Lower lobe of right lung (tissue), 2 donors: ENCODE results near the gene CYP11A1. TPM values are rescaled to one million over a fixed set of nuclear protein-coding genes. Genes with fewer than 3 reads are reported as not detected.

ENCODE experiments used
- ATAC-seq, 2 donors: fragments of 200-7000 bp; cut with Tn5 transposase; one replicate each; pipeline ENCODE4 v1.9.1; 2020 to 2022; ENCODE audit warnings: mild to moderate bottlenecking in 2 of 2, moderate library complexity in 2 of 2
- DNase-seq: peaks from one replicate; pipeline ENCODE4 v3.0.0-alpha.2; 2020
- H3K27ac ChIP-seq: fragments of 200-600 bp; one replicate; pipeline ENCODE4 v1.8.0; 2022
- H3K27me3 ChIP-seq: fragments of 200-600 bp; one replicate; pipeline ENCODE4 v1.8.0; 2022; ENCODE audit warnings: low read depth
- H3K36me3 ChIP-seq: fragments of 200-600 bp; one replicate; pipeline ENCODE4 v1.8.0; 2022; ENCODE audit warnings: mild to moderate bottlenecking
- H3K4me1 ChIP-seq: fragments of 200-600 bp; one replicate; pipeline ENCODE4 v1.8.0; 2022
- H3K4me3 ChIP-seq: fragments of 200-600 bp; one replicate; pipeline ENCODE4 v1.8.0; 2022; ENCODE audit warnings: mild to moderate bottlenecking
- H3K9me3 ChIP-seq: fragments of 200-600 bp; one replicate; pipeline ENCODE4 v1.8.0; 2022
- intact Hi-C: fragments of 100-400 bp; cut with DNase I; formaldehyde crosslinking; loops from one replicate; pipeline ENCODE4 v1.11.0; 2022
- total RNA-seq: library from RNA; stranded (reverse); fragmentation: NEBNext Ultra II Directional; extraction: Animal tissue kit (Norgen Biotek cat#: 25700); gene quantifications from one replicate; pipeline ENCODE4 v1.2.1, GENCODE V29; 2021
- TF ChIP-seq, protein P1 (sequence below): fragments of 200-600 bp; IDR thresholded peaks from one replicate; pipeline ENCODE4 v1.8.0; 2022; ENCODE audit warnings: antibody characterized with exemption, mild to moderate bottlenecking
- donor health status: DM: no; HTN: yes; CAD: no; lungs with severe emphysema.

Gene CYP11A1
- total RNA-seq, 1 donor from 2014 or later = 0.59 TPM

DNA sequence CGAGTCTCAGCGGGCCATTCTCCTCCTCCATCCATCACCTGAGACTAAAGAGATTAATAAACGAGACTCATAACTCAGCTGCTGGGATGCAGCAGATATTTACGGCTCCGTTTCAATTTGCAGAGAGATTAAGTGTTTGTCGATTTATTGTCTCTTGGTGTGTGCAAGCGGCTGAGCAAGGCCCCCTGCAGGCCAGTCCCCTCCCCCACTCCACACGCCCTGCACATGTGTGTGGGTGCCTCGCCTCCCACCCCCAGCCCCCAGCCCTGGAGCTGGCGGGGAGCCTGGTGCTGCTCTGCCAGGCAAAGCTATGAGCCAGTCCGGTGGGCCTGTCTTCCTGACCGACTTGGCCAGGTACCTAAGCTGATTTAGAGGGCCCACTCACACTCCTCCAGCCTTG lies 63.0 kb downstream of the CYP11A1 start:
- H3K4me1 ChIP-seq = no peaks in the 10 kb centered on the region
- H3K27me3 ChIP-seq = peaks cover 73% of the 10 kb centered on the region
- H3K36me3 ChIP-seq = no peaks in the 10 kb centered on the region
- H3K4me3 ChIP-seq = no peak overlapping the region
- DNase-seq (no peak), ATAC-seq (no peak)
- no peak overlapping the region for H3K27ac ChIP-seq
- intact Hi-C loops = no loop called here
- no peaks in the 10 kb centered on the region for H3K9me3 ChIP-seq
- TF ChIP-seq, protein P1, sequence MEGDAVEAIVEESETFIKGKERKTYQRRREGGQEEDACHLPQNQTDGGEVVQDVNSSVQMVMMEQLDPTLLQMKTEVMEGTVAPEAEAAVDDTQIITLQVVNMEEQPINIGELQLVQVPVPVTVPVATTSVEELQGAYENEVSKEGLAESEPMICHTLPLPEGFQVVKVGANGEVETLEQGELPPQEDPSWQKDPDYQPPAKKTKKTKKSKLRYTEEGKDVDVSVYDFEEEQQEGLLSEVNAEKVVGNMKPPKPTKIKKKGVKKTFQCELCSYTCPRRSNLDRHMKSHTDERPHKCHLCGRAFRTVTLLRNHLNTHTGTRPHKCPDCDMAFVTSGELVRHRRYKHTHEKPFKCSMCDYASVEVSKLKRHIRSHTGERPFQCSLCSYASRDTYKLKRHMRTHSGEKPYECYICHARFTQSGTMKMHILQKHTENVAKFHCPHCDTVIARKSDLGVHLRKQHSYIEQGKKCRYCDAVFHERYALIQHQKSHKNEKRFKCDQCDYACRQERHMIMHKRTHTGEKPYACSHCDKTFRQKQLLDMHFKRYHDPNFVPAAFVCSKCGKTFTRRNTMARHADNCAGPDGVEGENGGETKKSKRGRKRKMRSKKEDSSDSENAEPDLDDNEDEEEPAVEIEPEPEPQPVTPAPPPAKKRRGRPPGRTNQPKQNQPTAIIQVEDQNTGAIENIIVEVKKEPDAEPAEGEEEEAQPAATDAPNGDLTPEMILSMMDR = no peak

DNA sequence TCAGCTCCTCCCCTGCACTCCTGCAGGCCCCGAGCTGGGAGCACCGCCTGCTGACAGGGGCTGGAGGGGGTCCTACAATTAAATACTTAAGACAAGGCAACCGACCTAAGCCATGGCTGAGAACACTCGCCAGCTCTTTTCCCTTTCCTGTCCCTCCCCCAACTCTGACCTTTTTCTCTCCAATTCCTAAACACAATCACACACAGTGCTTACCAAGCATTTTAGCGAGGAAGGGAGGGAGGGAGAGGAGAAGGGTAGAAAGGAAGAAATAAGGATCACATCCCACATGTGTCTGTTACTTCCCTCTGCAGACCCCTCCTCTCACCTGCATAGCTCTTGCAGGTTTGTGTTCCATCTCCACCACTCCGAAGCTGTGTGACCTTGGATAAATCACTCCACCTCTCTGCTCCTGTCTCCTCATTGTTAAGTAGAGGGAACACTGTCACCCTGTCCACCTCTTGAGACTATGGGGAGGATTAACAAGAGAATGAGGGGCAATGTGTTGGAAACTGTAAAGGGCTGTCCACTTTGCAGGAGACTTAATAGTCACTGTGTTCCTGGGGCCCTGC lies 63.6 kb downstream of the CYP11A1 start:
- Histone ChIP-seq H3K27ac (no peak overlapping the region), H3K4me3 (no peak overlapping the region), H3K27me3 (peaks cover 74% of the 10 kb centered on the region), H3K4me1 (no peaks in the 10 kb centered on the region), H3K9me3 (no peaks in the 10 kb centered on the region), H3K36me3 (no peaks in the 10 kb centered on the region)
- intact Hi-C loops = no loop called here
- DNase-seq (no peak), ATAC-seq (no peak)
- TF ChIP-seq, protein P1 = no peak

DNA sequence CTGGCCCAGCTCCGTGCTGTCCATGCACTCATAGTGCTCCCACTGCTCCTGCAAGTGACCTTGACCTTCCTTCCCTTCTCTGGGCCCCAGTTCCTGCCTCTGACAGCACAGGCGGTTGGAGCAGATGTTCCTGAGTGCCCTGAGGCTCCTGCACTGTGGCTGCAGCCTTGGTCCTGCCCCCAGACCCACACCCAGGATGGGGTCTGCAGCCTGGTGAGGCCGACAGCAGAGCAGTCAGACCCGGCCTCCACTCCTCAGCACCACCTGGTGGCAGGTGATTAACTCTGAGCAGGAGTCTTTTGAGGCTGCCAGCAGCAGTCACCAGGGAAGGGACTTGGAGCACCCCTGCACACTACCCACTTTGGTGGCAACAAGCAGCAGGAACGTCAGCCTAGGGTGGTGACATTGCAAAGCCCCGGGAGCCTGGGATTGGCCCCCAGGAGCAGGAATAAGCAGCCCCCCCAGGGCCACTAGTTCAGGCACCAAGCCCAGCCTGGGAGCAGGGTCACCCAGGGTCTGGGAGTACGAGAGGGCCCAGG lies 64.6 kb downstream of the CYP11A1 start:
- Histone ChIP-seq H3K4me3 (no peak overlapping the region), H3K9me3 (no peaks in the 10 kb centered on the region), H3K4me1 (no peaks in the 10 kb centered on the region), H3K27ac (no peak overlapping the region), H3K36me3 (no peaks in the 10 kb centered on the region), H3K27me3 (peaks cover 66% of the 10 kb centered on the region)
- ATAC-seq = peak in 1 of 2 donors; percentile 33
- TF ChIP-seq, protein P1 = peak; percentile 53
- intact Hi-C loops = no loop called here
- DNase-seq = no peak

DNA sequence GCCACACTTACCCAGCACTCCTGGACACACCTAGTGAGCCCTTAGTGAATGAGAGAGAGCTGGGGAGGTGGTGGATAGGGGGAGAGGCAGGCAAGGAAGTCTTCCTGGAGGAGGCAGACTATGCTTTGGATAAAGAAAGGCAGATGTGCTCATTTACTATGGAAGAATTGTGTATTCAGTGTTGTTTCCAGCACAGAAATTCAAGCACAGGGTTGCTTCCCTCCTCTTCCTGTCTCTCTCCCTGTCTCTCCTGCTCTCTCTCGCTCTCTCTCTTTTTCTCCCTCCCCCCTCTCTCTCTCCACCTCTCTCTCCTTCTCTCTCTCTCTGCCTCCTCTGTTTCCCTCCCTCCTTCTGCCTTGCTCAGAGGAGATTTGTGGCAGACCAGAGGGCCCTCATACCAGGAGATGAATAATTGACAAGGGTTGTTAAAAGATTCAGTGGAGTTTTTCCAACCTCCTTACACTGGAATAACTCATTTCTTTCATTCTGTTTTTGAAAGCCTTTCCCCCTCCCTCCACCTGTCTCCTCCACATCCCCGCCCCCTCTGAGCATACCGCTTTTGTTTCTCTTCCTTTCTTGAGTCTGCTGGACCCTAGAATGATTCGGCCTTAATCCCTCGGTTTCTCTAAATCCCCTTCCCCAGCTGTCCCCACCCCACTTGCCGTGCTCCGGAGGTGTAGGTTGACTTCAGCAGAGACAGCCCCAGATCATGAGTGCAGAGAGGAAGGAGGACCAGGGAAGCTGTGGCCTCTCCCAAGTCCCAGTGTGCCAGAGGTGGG lies 65.7 kb downstream of the CYP11A1 start:
- intact Hi-C loops = no loop called here
- no peak for DNase-seq
- Histone ChIP-seq H3K4me1 (no peaks in the 10 kb centered on the region), H3K4me3 (no peak overlapping the region), H3K9me3 (no peaks in the 10 kb centered on the region), H3K27me3 (peaks cover 56% of the 10 kb centered on the region), H3K27ac (no peak overlapping the region), H3K36me3 (no peaks in the 10 kb centered on the region)
- ATAC-seq = no peak
- TF ChIP-seq, protein P1 = no peak

DNA sequence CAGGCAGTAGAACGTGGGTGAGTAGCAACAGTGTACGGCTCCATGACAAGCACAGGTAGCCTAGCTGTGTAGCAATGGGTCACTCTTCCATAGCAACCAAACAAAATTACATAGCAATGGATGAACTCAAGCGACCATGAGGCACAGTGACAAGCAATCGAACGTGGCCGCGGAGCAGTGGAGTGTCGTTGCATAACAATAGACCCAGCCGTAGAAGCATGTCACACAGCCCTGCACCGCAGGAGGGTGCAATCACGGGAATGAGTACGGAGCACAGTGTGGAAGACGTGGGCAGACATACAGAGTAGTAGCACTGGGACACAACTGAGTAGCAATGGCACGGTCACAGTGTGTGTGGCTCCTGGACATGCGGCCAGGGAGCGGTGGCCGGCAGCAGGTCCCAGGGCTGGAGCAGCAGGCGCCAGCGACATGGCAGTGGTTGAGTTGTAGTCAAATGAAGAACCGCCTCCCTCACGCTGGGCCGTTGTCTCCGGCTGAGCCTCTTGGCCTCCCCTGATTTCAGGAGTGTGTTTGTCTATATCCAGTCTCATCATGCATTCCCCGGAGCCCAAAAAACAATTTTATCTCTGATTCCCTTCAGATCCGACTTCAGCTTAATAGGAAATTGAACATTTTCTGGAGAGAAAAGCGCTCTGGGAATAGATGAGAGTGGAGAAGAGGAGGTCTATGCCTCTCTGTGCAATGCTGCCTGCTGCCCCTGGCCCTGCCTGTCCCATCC lies 67.2 kb downstream of the CYP11A1 start:
- TF ChIP-seq, protein P1 = no peak
- H3K4me3 ChIP-seq = no peak overlapping the region
- intact Hi-C loops = no loop called here
- H3K36me3 ChIP-seq = no peaks in the 10 kb centered on the region
- DNase-seq (no peak), ATAC-seq (no peak)
- peaks cover 40% of the 10 kb centered on the region for H3K27me3 ChIP-seq
- no peaks in the 10 kb centered on the region for H3K9me3 ChIP-seq
- H3K4me1 ChIP-seq = no peaks in the 10 kb centered on the region
- no peak overlapping the region for H3K27ac ChIP-seq
